Sigmoid colon (tissue), 7 donors: Measurements from ENCODE around the gene DEAF1. TPM values are rescaled to one million over a fixed set of nuclear protein-coding genes. Genes with fewer than 3 reads are reported as not detected.
"Not testable (repeated sequence)": the region's sequence is repeated elsewhere in the genome, so short reads cannot be mapped to it uniquely, and the experiment has no call there.

ENCODE experiments used
- DNase-seq: peaks from one replicate; pipeline ENCODE4 v3.0.0-alpha.2; 2019
- H3K27ac ChIP-seq, 4 donors: fragments of 200-600 bp; sonication (generic); one replicate each; pipeline ENCODE4 v1.5.1; 2016 to 2019; ENCODE audit warnings: mild to moderate bottlenecking in 1 of 4
- H3K27me3 ChIP-seq, 3 donors: fragments of 200-600 bp; sonication (generic); one replicate each; pipeline ENCODE4 v1.5.1; 2019; ENCODE audit warnings: mild to moderate bottlenecking in 1 of 3
- H3K36me3 ChIP-seq, 4 donors: fragments of 200-600 bp; sonication (generic); one replicate each; pipeline ENCODE4 v1.5.1; 2016 to 2019
- H3K4me1 ChIP-seq, 4 donors: fragments of 200-600 bp; sonication (generic); one replicate each; pipeline ENCODE4 v1.5.1; 2017 to 2019
- H3K4me3 ChIP-seq, 4 donors: fragments of 200-600 bp; sonication (generic); one replicate each; pipeline ENCODE4 v1.5.1; 2017 to 2019; ENCODE audit warnings: mild to moderate bottlenecking in 2 of 4, moderate library complexity in 1 of 4
- H3K9me3 ChIP-seq, 4 donors: fragments of 200-600 bp in 3 of 4; sonication (generic) in 3 of 4; one replicate each; pipeline versions ENCODE4 v1.5.1 to v1.6.1; 2013 to 2019
- EP300 ChIP-seq, 4 donors: sonication (generic); formaldehyde crosslinking; IDR thresholded peaks; one replicate each; pipeline ENCODE4 v1.6.1; 2017; ENCODE audit warnings: antibody characterized with exemption in 4 of 4
- POLR2A ChIP-seq, 2 donors: fragments of 450-650 bp; IDR thresholded peaks; one replicate each; pipeline ENCODE4 v1.6.1; 2016; ENCODE audit warnings: antibody characterized with exemption in 2 of 2, mild to moderate bottlenecking in 2 of 2, moderate library complexity in 2 of 2
- POLR2AphosphoS5 ChIP-seq, 4 donors: sonication (generic); formaldehyde crosslinking; IDR thresholded peaks; one replicate each; pipeline ENCODE4 v1.6.1; 2017; ENCODE audit warnings: antibody characterized with exemption in 4 of 4
- WGBS, 2 donors: extraction: QIAGEN DNeasy Blood & Tissue Kit; methylation state at CpG; one replicate each; pipeline ENCODE4 v1.1.7; 2013; 5-methylcytosine and 5-hydroxymethylcytosine counted together
- intact Hi-C: fragments of 100-400 bp; cut with DNase I; formaldehyde crosslinking; loops from one replicate; pipeline ENCODE4 v1.15.1; 2023
- polyA plus RNA-seq, 3 donors: library from polyadenylated mRNA; stranded (reverse); fragments of 200-250 nt; gene quantifications; one replicate each; pipeline ENCODE4 v1.2.3, GENCODE V29; 2013
- total RNA-seq, 4 donors: library from RNA; depleted of rRNA; stranded (reverse); fragments of >200 nt; gene quantifications; one replicate each; pipeline ENCODE4 v1.1.0, GENCODE V29; 2016
- TF ChIP-seq, protein P1 (sequence below), 4 experiments: fragments of 450-650 bp in 3 of 4; fragments of 200-600 bp in 1 of 4; IDR thresholded peaks; one replicate each; pipeline ENCODE4 v1.5.1; 2016 to 2019; ENCODE audit warnings: antibody characterized with exemption in 4 of 4, mild to moderate bottlenecking in 3 of 4, moderate library complexity in 2 of 4
- donor health status: healthy with polysubstance abuse.
- donor health status: Bipolar disorder and iron deficiency.
- donor health status: healthy.

Gene DEAF1
- total and polyA plus RNA-seq, 7 donors, result 11.3 to 29.6 (median 18.6) TPM

- no peak overlapping the region for H3K4me3 ChIP-seq
- peaks cover 0 to 20% (median 20%) of the 10 kb centered on the region in 4 donors for H3K4me1 ChIP-seq
- H3K9me3 ChIP-seq, result no peaks in the 10 kb centered on the region
- H3K27ac ChIP-seq, result no peak overlapping the region
- WGBS, 2 donors, result 58 to 74% methylated on average over 27 of the region's 27 CpGs
- peaks cover 0 to 42% (median 19%) of the 10 kb centered on the region in 4 donors for H3K36me3 ChIP-seq
- intact Hi-C loops, result no loop called here
- TF ChIP-seq POLR2AphosphoS5 (IDR thresholded peaks at IDR 0.05) (no peak), POLR2A (IDR thresholded peaks at IDR 0.05) (no peak), EP300 (IDR thresholded peaks at IDR 0.05) (no peak)
- TF ChIP-seq, protein P1, sequence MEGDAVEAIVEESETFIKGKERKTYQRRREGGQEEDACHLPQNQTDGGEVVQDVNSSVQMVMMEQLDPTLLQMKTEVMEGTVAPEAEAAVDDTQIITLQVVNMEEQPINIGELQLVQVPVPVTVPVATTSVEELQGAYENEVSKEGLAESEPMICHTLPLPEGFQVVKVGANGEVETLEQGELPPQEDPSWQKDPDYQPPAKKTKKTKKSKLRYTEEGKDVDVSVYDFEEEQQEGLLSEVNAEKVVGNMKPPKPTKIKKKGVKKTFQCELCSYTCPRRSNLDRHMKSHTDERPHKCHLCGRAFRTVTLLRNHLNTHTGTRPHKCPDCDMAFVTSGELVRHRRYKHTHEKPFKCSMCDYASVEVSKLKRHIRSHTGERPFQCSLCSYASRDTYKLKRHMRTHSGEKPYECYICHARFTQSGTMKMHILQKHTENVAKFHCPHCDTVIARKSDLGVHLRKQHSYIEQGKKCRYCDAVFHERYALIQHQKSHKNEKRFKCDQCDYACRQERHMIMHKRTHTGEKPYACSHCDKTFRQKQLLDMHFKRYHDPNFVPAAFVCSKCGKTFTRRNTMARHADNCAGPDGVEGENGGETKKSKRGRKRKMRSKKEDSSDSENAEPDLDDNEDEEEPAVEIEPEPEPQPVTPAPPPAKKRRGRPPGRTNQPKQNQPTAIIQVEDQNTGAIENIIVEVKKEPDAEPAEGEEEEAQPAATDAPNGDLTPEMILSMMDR (IDR thresholded peaks at IDR 0.05), result no peak
- no peak for DNase-seq
- H3K27me3 ChIP-seq, result no peaks in the 10 kb centered on the region
These were observed 4.0 kb downstream of the DEAF1 start for GRCh38 chr11:690738-691633.

DNA sequence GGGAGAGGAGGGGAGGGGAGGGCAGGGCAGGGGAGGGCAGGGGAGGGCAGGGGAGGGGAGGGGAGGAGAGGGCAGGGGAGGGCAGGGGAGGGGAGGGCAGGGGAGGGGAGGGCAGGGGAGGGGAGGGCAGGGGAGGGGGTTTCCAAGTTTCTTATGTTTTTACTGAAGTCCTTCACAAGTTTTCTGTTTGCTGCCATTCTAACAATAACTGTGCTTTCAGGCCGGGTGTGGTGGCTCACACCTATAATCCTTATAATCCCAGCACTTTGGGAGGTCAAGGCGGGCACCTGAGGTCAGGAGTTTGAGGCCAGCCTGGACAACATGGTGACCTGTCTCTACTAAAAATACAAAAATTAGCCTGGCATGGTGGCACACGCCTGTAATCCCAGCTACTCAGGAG lies 4.8 kb downstream of the DEAF1 start:
- H3K9me3 ChIP-seq, DNase-seq, H3K27ac ChIP-seq, H3K4me3 ChIP-seq, H3K27me3 ChIP-seq, intact Hi-C loops: not testable (repeated sequence)
- Histone ChIP-seq H3K36me3 (peaks cover 0 to 49% (median 21%) of the 10 kb centered on the region in 4 donors), H3K4me1 (peaks cover 0 to 20% (median 20%) of the 10 kb centered on the region in 4 donors)
- 89 to 93% methylated on average over 3 of the region's 3 CpGs for WGBS, 2 donors

GRCh38 chr11:689625-690024 lies 5.4 kb downstream of the DEAF1 start:
- intact Hi-C loops, result no loop called here
- TF ChIP-seq, protein P1 (IDR thresholded peaks at IDR 0.05), result no peak
- TF ChIP-seq POLR2A (IDR thresholded peaks at IDR 0.05) (no peak), EP300 (IDR thresholded peaks at IDR 0.05) (no peak), POLR2AphosphoS5 (IDR thresholded peaks at IDR 0.05) (no peak)
- Histone ChIP-seq H3K4me3 (no peak overlapping the region), H3K27ac (no peak overlapping the region), H3K9me3 (no peaks in the 10 kb centered on the region), H3K27me3 (no peaks in the 10 kb centered on the region), H3K4me1 (peaks cover 0 to 19% (median 19%) of the 10 kb centered on the region in 4 donors), H3K36me3 (peaks cover 0 to 55% (median 23%) of the 10 kb centered on the region in 4 donors)
- 89 to 93% methylated on average over 7 of the region's 7 CpGs for WGBS, 2 donors
- no peak for DNase-seq

DNA sequence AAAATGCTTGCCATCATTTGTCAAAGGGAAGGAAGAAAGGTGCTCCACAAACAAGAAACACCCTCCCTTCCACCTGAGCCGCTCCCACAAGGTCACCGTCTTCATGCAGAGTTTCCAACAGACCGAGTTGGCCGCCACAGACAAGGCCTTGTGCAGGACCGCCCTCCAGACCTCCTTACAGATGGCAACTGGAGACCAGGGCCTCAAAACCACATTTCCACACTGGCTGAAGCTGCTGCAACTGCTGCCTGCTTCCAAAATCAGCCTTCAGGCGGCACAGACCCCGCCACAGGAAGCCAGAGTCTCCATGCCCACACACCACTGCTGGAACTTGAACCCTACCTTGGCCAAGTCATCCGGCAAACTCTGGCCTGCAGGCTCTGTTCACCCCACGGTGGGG lies 6.3 kb downstream of the DEAF1 start:
- intact Hi-C loops, result no loop called here
- Histone ChIP-seq H3K27ac (no peak overlapping the region), H3K27me3 (no peaks in the 10 kb centered on the region), H3K9me3 (no peaks in the 10 kb centered on the region), H3K4me3 (no peak overlapping the region), H3K4me1 (peaks cover 0 to 10% (median 9%) of the 10 kb centered on the region in 4 donors), H3K36me3 (peaks cover 0 to 64% (median 29%) of the 10 kb centered on the region in 4 donors)
- 71 to 92% methylated on average over 9 of the region's 9 CpGs for WGBS, 2 donors
- TF ChIP-seq POLR2AphosphoS5 (IDR thresholded peaks at IDR 0.05), result no peak
- TF ChIP-seq, protein P1 (IDR thresholded peaks at IDR 0.05), result no peak
- TF ChIP-seq EP300 (IDR thresholded peaks at IDR 0.05), result no peak
- TF ChIP-seq POLR2A (IDR thresholded peaks at IDR 0.05), result no peak
- no peak for DNase-seq

GRCh38 chr11:687751-688150 lies 7.3 kb downstream of the DEAF1 start:
- Histone ChIP-seq H3K27ac (no peak overlapping the region), H3K4me1 (peaks cover 0 to under 1% (median under 1%) of the 10 kb centered on the region in 4 donors), H3K27me3 (no peaks in the 10 kb centered on the region), H3K36me3 (peaks cover 0 to 74% (median 32%) of the 10 kb centered on the region in 4 donors), H3K4me3 (no peak overlapping the region), H3K9me3 (no peaks in the 10 kb centered on the region)
- WGBS, 2 donors, result 92 to 93% methylated on average over 13 of the region's 13 CpGs
- DNase-seq, result no peak
- TF ChIP-seq, protein P1 (IDR thresholded peaks at IDR 0.05), result no peak
- TF ChIP-seq EP300 (IDR thresholded peaks at IDR 0.05), result no peak
- TF ChIP-seq POLR2A (IDR thresholded peaks at IDR 0.05), result no peak
- TF ChIP-seq POLR2AphosphoS5 (IDR thresholded peaks at IDR 0.05), result no peak
- intact Hi-C loops, result no loop called here
